ENCODE results near the gene GSN.

GSN gene

DNA sequence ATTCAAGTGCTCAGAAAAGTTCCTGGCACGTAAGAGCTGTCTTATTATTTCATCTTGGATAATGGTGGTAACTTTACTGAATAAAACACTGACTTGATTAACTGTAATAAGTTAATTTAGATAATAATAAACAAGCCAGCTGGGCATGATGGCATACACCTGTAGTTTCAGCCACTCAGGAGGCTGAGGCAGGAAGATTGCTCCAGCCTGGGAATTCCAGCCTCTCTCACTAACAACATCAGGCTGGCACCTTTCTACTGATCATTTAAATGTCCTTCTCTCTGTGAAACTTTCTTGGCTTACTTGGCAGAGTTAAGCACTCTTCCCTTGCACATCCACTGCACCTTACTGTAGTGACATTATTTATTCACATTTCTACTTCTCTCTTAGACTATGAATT lies 82.1 kb downstream of the GSN start:
- no peaks in the 10 kb centered on the region for H3K79me2 ChIP-seq (ENCODE audit: control insufficient read depth, low read length)
- TF ChIP-seq EZH2phosphoT487 (IDR thresholded peaks at IDR 0.05; ENCODE audit: borderline replicate concordance, low read length) (no peak), CTCF (IDR thresholded peaks at IDR 0.05; ENCODE audit: low read depth, low read length, poor library complexity, severe bottlenecking) (no peak)
- H3F3A ChIP-seq (ENCODE audit: control insufficient read depth, insufficient read depth): no peaks in the 10 kb centered on the region
- H3K27me3 ChIP-seq (ENCODE audit: control insufficient read depth, low read length): no peaks in the 10 kb centered on the region
- H3K4me2 ChIP-seq (ENCODE audit: low read length): no peak overlapping the region
- no peak overlapping the region for H3K27ac ChIP-seq (ENCODE audit: low read depth, low read length)
- peaks cover 8% of the 10 kb centered on the region for H3K4me1 ChIP-seq (ENCODE audit: control insufficient read depth, low read length)
- H3K4me3 ChIP-seq (ENCODE audit: low read length): no peak overlapping the region
- H3K36me3 ChIP-seq (ENCODE audit: control insufficient read depth, low read length): no peaks in the 10 kb centered on the region
- H3K9me3 ChIP-seq (ENCODE audit: control insufficient read depth, insufficient read depth, low read length): no peaks in the 10 kb centered on the region
- no peaks in the 10 kb centered on the region for H4K20me1 ChIP-seq (ENCODE audit: control insufficient read depth, insufficient read depth, low read depth, low read length)
- no peaks in the 10 kb centered on the region for H3K9me2 ChIP-seq (replicated peaks; ENCODE audit: control insufficient read depth, low read length)

DNA sequence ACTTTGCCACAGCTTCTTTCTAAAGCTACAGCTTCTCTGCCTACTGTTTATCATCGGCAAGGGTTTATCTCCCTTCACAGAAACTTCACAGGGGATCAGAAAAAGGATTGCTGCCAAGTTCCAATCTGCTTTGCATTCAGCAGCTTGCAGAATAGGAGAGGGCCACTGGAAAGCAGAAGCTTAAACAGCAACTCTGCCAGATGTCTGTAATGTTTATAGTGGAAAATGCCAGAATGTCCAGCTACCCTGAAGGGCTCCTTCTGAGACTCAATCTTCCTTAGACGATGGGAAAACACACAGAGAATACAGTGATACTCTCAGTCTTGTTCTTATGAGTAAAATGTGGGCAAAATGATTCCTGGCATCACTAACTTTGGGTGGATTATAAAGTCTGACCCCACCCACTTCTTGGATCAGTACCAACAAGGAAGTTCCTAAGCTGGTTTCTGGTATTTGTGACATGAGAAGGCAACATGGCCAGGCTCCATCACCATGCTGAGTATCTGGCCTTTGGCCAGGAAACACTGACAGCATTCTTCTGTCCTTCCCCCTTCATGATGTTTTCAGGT lies 83.1 kb downstream of the GSN start:
- Histone ChIP-seq H3F3A (ENCODE audit: control insufficient read depth, insufficient read depth) (no peaks in the 10 kb centered on the region), H3K9me2 (replicated peaks; ENCODE audit: control insufficient read depth, low read length) (no peaks in the 10 kb centered on the region), H3K36me3 (ENCODE audit: control insufficient read depth, low read length) (no peaks in the 10 kb centered on the region), H3K4me3 (ENCODE audit: low read length) (no peak overlapping the region), H3K27ac (ENCODE audit: low read depth, low read length) (no peak overlapping the region), H3K79me2 (ENCODE audit: control insufficient read depth, low read length) (no peaks in the 10 kb centered on the region), H4K20me1 (ENCODE audit: control insufficient read depth, insufficient read depth, low read depth, low read length) (no peaks in the 10 kb centered on the region), H3K27me3 (ENCODE audit: control insufficient read depth, low read length) (no peaks in the 10 kb centered on the region), H3K9me3 (ENCODE audit: control insufficient read depth, insufficient read depth, low read length) (no peaks in the 10 kb centered on the region), H3K4me1 (ENCODE audit: control insufficient read depth, low read length) (peaks cover 8% of the 10 kb centered on the region), H3K4me2 (ENCODE audit: low read length) (no peak overlapping the region)
- TF ChIP-seq EZH2phosphoT487 (IDR thresholded peaks at IDR 0.05; ENCODE audit: borderline replicate concordance, low read length) (no peak), CTCF (IDR thresholded peaks at IDR 0.05; ENCODE audit: low read depth, low read length, poor library complexity, severe bottlenecking) (no peak)

DNA sequence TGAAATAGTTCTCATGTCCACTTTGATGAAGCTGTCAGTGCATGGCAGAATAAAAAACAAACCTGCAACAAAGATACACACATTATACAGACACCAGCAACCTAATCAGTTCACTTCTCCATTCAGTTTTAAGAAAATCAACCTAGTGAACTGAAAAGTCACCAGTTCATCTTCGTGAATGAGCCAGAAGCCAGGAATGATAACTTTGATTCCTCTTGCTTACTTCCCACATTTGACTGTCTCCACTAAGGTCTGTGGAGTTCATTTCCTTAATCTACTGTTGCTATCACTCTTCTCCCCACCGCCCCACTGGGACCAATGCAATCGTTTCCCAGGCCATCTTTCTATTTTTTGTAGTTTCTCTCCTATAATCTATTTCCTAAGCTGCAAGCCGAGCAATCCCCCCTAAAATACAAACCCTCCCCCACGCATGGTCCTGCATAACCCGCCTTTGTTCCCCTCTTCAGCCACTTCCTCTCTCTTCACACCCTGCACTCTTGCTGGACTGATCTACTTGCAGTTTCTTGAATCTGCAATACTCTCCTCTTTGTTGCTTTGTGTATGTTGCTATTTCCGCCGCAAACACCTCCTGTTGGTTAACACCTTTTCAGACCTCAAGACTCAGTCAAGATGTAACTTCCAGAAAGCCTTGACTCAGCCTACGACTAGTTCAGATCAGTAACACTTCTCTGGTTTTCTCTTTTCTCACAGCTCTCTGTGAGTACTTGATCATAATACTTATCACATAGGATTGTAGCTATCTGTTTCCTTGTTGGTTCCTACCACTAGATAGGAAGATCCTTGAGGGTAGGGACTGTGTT lies 85.5 kb downstream of the GSN start:
- peaks cover 11% of the 10 kb centered on the region for H3K4me1 ChIP-seq (ENCODE audit: control insufficient read depth, low read length)
- no peaks in the 10 kb centered on the region for H4K20me1 ChIP-seq (ENCODE audit: control insufficient read depth, insufficient read depth, low read depth, low read length)
- no peaks in the 10 kb centered on the region for H3K9me2 ChIP-seq (replicated peaks; ENCODE audit: control insufficient read depth, low read length)
- H3K79me2 ChIP-seq (ENCODE audit: control insufficient read depth, low read length): no peaks in the 10 kb centered on the region
- H3K4me3 ChIP-seq (ENCODE audit: low read length): no peak overlapping the region
- no peaks in the 10 kb centered on the region for H3K27me3 ChIP-seq (ENCODE audit: control insufficient read depth, low read length)
- H3K36me3 ChIP-seq (ENCODE audit: control insufficient read depth, low read length): no peaks in the 10 kb centered on the region
- H3K27ac ChIP-seq (ENCODE audit: low read depth, low read length): no peak overlapping the region
- H3K4me2 ChIP-seq (ENCODE audit: low read length): no peak overlapping the region
- H3F3A ChIP-seq (ENCODE audit: control insufficient read depth, insufficient read depth): no peaks in the 10 kb centered on the region
- H3K9me3 ChIP-seq (ENCODE audit: control insufficient read depth, insufficient read depth, low read length): no peaks in the 10 kb centered on the region
- TF ChIP-seq EZH2phosphoT487 (IDR thresholded peaks at IDR 0.05; ENCODE audit: borderline replicate concordance, low read length) (no peak), CTCF (IDR thresholded peaks at IDR 0.05; ENCODE audit: low read depth, low read length, poor library complexity, severe bottlenecking) (no peak)
